Upper lobe of left lung (tissue), 4 donors: ENCODE measurements around the gene RPS28.

Experiments
- CTCF ChIP-seq, 6 experiments: fragments of 450-650 bp in 4 of 6; fragments of 200-600 bp in 2 of 6; sonication (generic) in 2 of 6; IDR thresholded peaks; one replicate each; pipeline ENCODE4 v1.5.1; 2016 to 2019; ENCODE audit warnings: antibody characterized with exemption in 6 of 6
- EP300 ChIP-seq, 4 donors: sonication (generic); formaldehyde crosslinking; IDR thresholded peaks; one replicate each; pipeline ENCODE4 v1.5.1; 2017; ENCODE audit warnings: antibody characterized with exemption in 4 of 4, control low read depth in 2 of 4
- POLR2A ChIP-seq, 4 donors: fragments of 450-650 bp; IDR thresholded peaks; one replicate each; pipeline ENCODE4 v1.5.1; 2016 to 2017; ENCODE audit warnings: antibody characterized with exemption in 4 of 4, mild to moderate bottlenecking in 2 of 4
- POLR2AphosphoS5 ChIP-seq, 2 donors: sonication (generic); formaldehyde crosslinking; IDR thresholded peaks; one replicate each; pipeline ENCODE4 v1.5.1; 2017; ENCODE audit warnings: antibody characterized with exemption in 2 of 2

DNA sequence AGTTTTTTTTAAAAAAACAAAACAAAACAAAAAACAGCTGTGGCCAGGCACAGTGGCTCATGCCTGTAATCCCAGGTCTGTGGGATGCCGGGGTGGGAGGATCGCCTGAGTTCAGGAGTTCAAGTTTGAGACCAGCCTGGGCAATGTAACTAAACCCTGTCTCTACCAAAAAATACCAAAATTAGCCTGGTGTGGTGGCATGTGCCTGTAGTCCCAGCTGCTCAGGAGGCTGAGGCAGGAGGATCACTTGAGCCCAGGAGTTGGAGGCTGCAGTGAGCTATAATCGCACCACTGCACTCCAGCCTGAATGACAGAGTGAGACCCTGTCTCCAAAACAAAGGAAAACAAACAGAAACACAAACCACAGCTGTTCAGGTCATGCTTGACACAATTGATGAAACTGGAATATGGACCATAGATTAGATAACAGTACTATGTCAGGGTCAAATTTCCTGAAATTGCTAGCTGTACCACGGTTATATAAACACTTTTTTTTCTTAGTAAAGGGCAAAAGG, 35.8 kb downstream of the RPS28 start:
- TF ChIP-seq CTCF (IDR thresholded peaks at IDR 0.05) (no peak), POLR2A (IDR thresholded peaks at IDR 0.05) (no peak), POLR2AphosphoS5 (IDR thresholded peaks at IDR 0.05) (no peak), EP300 (IDR thresholded peaks at IDR 0.05) (no peak)
